OCI-LY7 (cell line): ENCODE measurements around the gene PPP1R26.

Experiments
- CTCF ChIP-seq: fragments of 200-600 bp; sonication (generic); conservative IDR thresholded peaks from 2 replicates; pipeline ENCODE4 v1.5.1; 2014; ENCODE audit warnings: mild to moderate bottlenecking, antibody characterized with exemption, low read length, moderate library complexity, mixed read lengths
- EZH2phosphoT487 ChIP-seq: fragments of 200-600 bp; sonication (generic); IDR thresholded peaks from 2 replicates; pipeline ENCODE4 v1.6.1; 2018; ENCODE audit warnings: low read depth, borderline replicate concordance, mild to moderate bottlenecking, mixed run types, antibody characterized with exemption, low read length, moderate library complexity, mixed read lengths

- TF ChIP-seq CTCF (no peak), EZH2phosphoT487 (no peak)
These were observed 2.8 kb upstream of the PPP1R26 start for GRCh38 chr9:135476561-135477355.
